Keratinocyte (primary cell): ENCODE results near the gene HUS1B. TPM values are rescaled to one million over a fixed set of nuclear protein-coding genes. Genes with fewer than 3 reads are reported as not detected.

Experiments
- DNase-seq: peaks from one replicate; pipeline ENCODE4 v3.0.0-alpha.2; 2011; ENCODE audit warnings: low read depth, missing footprints, low spot score
- FAIRE-seq: peaks from 2 replicates; lab custom pipeline; 2011; peaks lifted over from hg19 to GRCh38; lab: Jason Lieb, UNC
- H2AFZ ChIP-seq: 2 replicates; pipeline ENCODE4 v1.6.0; 2012; ENCODE audit warnings: low read length, control low read depth, inconsistent platforms; ENCODE audit not compliant: control insufficient read depth
- H3K27ac ChIP-seq: 2 replicates; pipeline ENCODE4 v1.5.1; 2011; ENCODE audit warnings: low read length; ENCODE audit not compliant: control insufficient read depth, insufficient read depth
- H3K27me3 ChIP-seq: 3 replicates; pipeline ENCODE4 v1.6.0; 2011; ENCODE audit warnings: low read length; ENCODE audit not compliant: control insufficient read depth, insufficient read depth; ENCODE audit errors: extremely low read depth
- H3K36me3 ChIP-seq, 2 experiments: 2 replicates in 1 of 2; 3 replicates in 1 of 2; pipeline ENCODE4 v1.5.1; 2011; ENCODE audit warnings: low read length in 2 of 2, mild to moderate bottlenecking in 1 of 2; ENCODE audit not compliant: control insufficient read depth in 2 of 2, insufficient read depth in 2 of 2; ENCODE audit errors: extremely low read depth in 1 of 2
- H3K4me1 ChIP-seq: 3 replicates; pipeline ENCODE4 v1.5.1; 2011; ENCODE audit warnings: low read length; ENCODE audit not compliant: control insufficient read depth, insufficient read depth; ENCODE audit errors: extremely low read depth
- H3K4me2 ChIP-seq: 3 replicates; pipeline ENCODE4 v1.6.0; 2011; ENCODE audit warnings: low read depth, low read length; ENCODE audit not compliant: control insufficient read depth, insufficient read depth; ENCODE audit errors: extremely low read depth
- H3K4me3 ChIP-seq, 3 experiments: fragments of 200-600 bp in 1 of 3; sonication (generic) in 1 of 3; 2 replicates in 2 of 3; 3 replicates in 1 of 3; pipeline ENCODE4 v1.5.1; 2011 to 2016; ENCODE audit warnings: low read length in 3 of 3, mild to moderate bottlenecking in 3 of 3, control low read depth in 2 of 3, inconsistent platforms in 1 of 3, low read depth in 1 of 3, mixed read lengths in 1 of 3, mixed run types in 1 of 3, moderate library complexity in 1 of 3; ENCODE audit not compliant: control insufficient read depth in 2 of 3, insufficient read depth in 2 of 3; ENCODE audit errors: extremely low read depth in 1 of 3
- H3K79me2 ChIP-seq: 2 replicates; pipeline ENCODE4 v1.6.0; 2012; ENCODE audit warnings: low read length; ENCODE audit not compliant: control insufficient read depth, insufficient read depth
- H3K9ac ChIP-seq: 3 replicates; pipeline ENCODE4 v1.6.0; 2011; ENCODE audit warnings: low read length; ENCODE audit not compliant: control insufficient read depth, insufficient read depth; ENCODE audit errors: extremely low read depth
- H3K9me1 ChIP-seq: 3 replicates; pipeline ENCODE4 v1.6.0; 2011; ENCODE audit warnings: low read length; ENCODE audit not compliant: control insufficient read depth, insufficient read depth; ENCODE audit errors: extremely low read depth
- H3K9me3 ChIP-seq: 2 replicates; pipeline ENCODE4 v1.5.1; 2012; ENCODE audit warnings: low read depth, low read length; ENCODE audit not compliant: control insufficient read depth
- H4K20me1 ChIP-seq: 3 replicates; pipeline ENCODE4 v1.6.0; 2011; ENCODE audit warnings: low read length; ENCODE audit not compliant: control insufficient read depth, insufficient read depth; ENCODE audit errors: extremely low read depth
- CTCF ChIP-seq, 3 experiments: IDR thresholded peaks in 1 of 3; conservative IDR thresholded peaks in 1 of 3; optimal IDR thresholded peaks in 1 of 3; 2 replicates in 2 of 3; 3 replicates in 1 of 3; pipeline versions ENCODE3 to v1.5.1; 2011; ENCODE audit warnings: low read length in 3 of 3, mild to moderate bottlenecking in 3 of 3, moderate library complexity in 2 of 3, control low read depth in 1 of 3, inconsistent platforms in 1 of 3; ENCODE audit not compliant: insufficient read depth in 2 of 3; ENCODE audit errors: extremely low read depth in 1 of 3
- EZH2 ChIP-seq: IDR thresholded peaks from one replicate; pipeline ENCODE4 v1.6.1; 2012; ENCODE audit warnings: inconsistent platforms, mild to moderate bottlenecking, low read length, moderate library complexity
- dilution Hi-C: fragments of 300-500 bp; cut with MboI; formaldehyde crosslinking; loops from one replicate; pipeline ENCODE4 v1.7.0; 2020; ENCODE audit warnings: low sequenced_read_pairs; ENCODE audit not compliant: extremely low pct_ligation_motif_present
- polyA plus RNA-seq, 5 experiments: library from polyadenylated mRNA; depleted of rRNA in 3 of 5; stranded (reverse) in 3 of 5; stranded (forward) in 1 of 5; unstranded in 1 of 5; fragments of >200 nt; gene quantifications; 1 replicate in 1 of 5; 2 replicates in 3 of 5; 3 replicates in 1 of 5; pipeline versions ENCODE4 v1.2.1 to v1.2.3, GENCODE V29; 2011 to 2012; ENCODE audit warnings: missing spikeins in 2 of 5, low read depth in 1 of 5, low replicate concordance in 1 of 5

Gene HUS1B
- polyA plus RNA-seq, 1 donor (not counting 4 experiments of a cell fraction or from before 2014, with no cell fraction given) = 0.13 TPM

- Histone ChIP-seq H3K9me3 (no peaks in the 10 kb centered on the region), H3K79me2 (peaks cover 36% of the 10 kb centered on the region), H4K20me1 (peaks cover 4% of the 10 kb centered on the region), H3K27me3 (no peaks in the 10 kb centered on the region), H3K4me1 (no peaks in the 10 kb centered on the region), H3K4me2 (no peak overlapping the region), H3K4me3 (no peak overlapping the region), H2AFZ (no peak overlapping the region), H3K27ac (no peak overlapping the region), H3K9ac (no peak overlapping the region), H3K36me3 (no peaks in the 10 kb centered on the region), H3K9me1 (no peaks in the 10 kb centered on the region)
- FAIRE-seq (no peak), DNase-seq (no peak)
- no peak for TF ChIP-seq EZH2
- TF ChIP-seq CTCF (optimal IDR thresholded peaks at IDR 0.05 in 1 of 3, IDR thresholded peaks at IDR 0.05 in 1 of 3, conservative IDR thresholded peaks at IDR 0.05 in 1 of 3; ENCODE audit: extremely low read depth in 1 of 3, insufficient read depth in 2 of 3, low read length in 3 of 3) = no peak
- dilution Hi-C loops = no loop called here
Observed at GRCh38 chr6:642805-643204, 14.1 kb downstream of the HUS1B start.

GRCh38 chr6:641225-641985 lies 15.5 kb downstream of the HUS1B start:
- Histone ChIP-seq H3K4me3 (no peak overlapping the region), H3K9me1 (no peaks in the 10 kb centered on the region), H2AFZ (no peak overlapping the region), H3K4me1 (no peaks in the 10 kb centered on the region), H4K20me1 (peaks cover 4% of the 10 kb centered on the region), H3K27me3 (no peaks in the 10 kb centered on the region), H3K79me2 (peaks cover 34% of the 10 kb centered on the region), H3K27ac (no peak overlapping the region), H3K9ac (no peak overlapping the region), H3K9me3 (no peaks in the 10 kb centered on the region), H3K4me2 (no peak overlapping the region), H3K36me3 (no peaks in the 10 kb centered on the region)
- no peak for DNase-seq
- no peak for FAIRE-seq
- dilution Hi-C loops = no loop called here
- no peak for TF ChIP-seq EZH2
- no peak for TF ChIP-seq CTCF (optimal IDR thresholded peaks at IDR 0.05 in 1 of 3, IDR thresholded peaks at IDR 0.05 in 1 of 3, conservative IDR thresholded peaks at IDR 0.05 in 1 of 3; ENCODE audit: extremely low read depth in 1 of 3, insufficient read depth in 2 of 3, low read length in 3 of 3)
